K562 (cell line): ENCODE results near the gene DCAF6. TPM values are rescaled to one million over a fixed set of nuclear protein-coding genes. Genes with fewer than 3 reads are reported as not detected.
A peak's percentile ranks its signal among the peaks of the same experiment; 100 is the strongest.

Source experiments
- BCL6 ChIP-seq: fragments of 250-450 bp; sonication (Bioruptor Pico); IDR thresholded peaks from 2 replicates; pipeline ENCODE4 v1.4.0; 2020
- RAD21 ChIP-seq, 2 experiments: fragments of 250-450 bp in 1 of 2; fragments of 450-650 bp in 1 of 2; sonication (Bioruptor Pico) in 1 of 2; formaldehyde crosslinking in 1 of 2; IDR thresholded peaks in 1 of 2; conservative IDR thresholded peaks in 1 of 2; 2 replicates each; pipeline versions ENCODE4 v1.4.0 to v1.8.0; 2020 to 2022; ENCODE audit warnings: mild to moderate bottlenecking in 2 of 2, moderate library complexity in 1 of 2
- RB1 ChIP-seq: fragments of 450-650 bp; IDR thresholded peaks from 2 replicates; pipeline ENCODE4 v1.6.1; 2017; ENCODE audit warnings: low read depth, mild to moderate bottlenecking
- REST ChIP-seq, 2 experiments: fragments of 450-650 bp; formaldehyde crosslinking in 1 of 2; IDR thresholded peaks; 2 replicates each; pipeline versions ENCODE4 v1.4.0 to v1.6.1; 2014 to 2020; ENCODE audit warnings: mild to moderate bottlenecking in 2 of 2, borderline replicate concordance in 1 of 2, low read depth in 1 of 2
- SMARCA4 ChIP-seq: fragments of 450-650 bp; IDR thresholded peaks from 2 replicates; pipeline ENCODE4 v1.6.1; 2016
- polyA plus RNA-seq, 8 experiments: library from polyadenylated mRNA; depleted of rRNA in 4 of 8; stranded (reverse) in 5 of 8; unstranded in 3 of 8; fragments of >200 nt; fragmentation: Nextera tagmentation in 2 of 8; fragmentation: Illumina TruSeq in 1 of 8; extraction: Ambion mirVana in 2 of 8; extraction: Trizol in 1 of 8; gene quantifications; 2 replicates each; pipeline versions ENCODE4 v1.2.1 to v1.2.3, GENCODE V29; 2011 to 2014; ENCODE audit warnings: inconsistent platforms in 1 of 8, missing spikeins in 1 of 8
- total RNA-seq, 7 experiments: library from RNA; depleted of rRNA in 6 of 7; stranded (reverse); fragments of >200 nt in 6 of 7; fragmentation: Illumina TruSeq in 2 of 7; extraction: Trizol in 2 of 7; gene quantifications; 2 replicates each; pipeline versions ENCODE4 v1.2.1 to v1.2.3, GENCODE V29; 2011 to 2021; ENCODE audit warnings: low replicate concordance in 1 of 7

Gene DCAF6
- total and polyA plus RNA-seq, 9 of the 15 experiments (the other 6 are each of a cell fraction or from before 2014, with no cell fraction given) = 19.1 to 102 (median 46.3) TPM

DNA sequence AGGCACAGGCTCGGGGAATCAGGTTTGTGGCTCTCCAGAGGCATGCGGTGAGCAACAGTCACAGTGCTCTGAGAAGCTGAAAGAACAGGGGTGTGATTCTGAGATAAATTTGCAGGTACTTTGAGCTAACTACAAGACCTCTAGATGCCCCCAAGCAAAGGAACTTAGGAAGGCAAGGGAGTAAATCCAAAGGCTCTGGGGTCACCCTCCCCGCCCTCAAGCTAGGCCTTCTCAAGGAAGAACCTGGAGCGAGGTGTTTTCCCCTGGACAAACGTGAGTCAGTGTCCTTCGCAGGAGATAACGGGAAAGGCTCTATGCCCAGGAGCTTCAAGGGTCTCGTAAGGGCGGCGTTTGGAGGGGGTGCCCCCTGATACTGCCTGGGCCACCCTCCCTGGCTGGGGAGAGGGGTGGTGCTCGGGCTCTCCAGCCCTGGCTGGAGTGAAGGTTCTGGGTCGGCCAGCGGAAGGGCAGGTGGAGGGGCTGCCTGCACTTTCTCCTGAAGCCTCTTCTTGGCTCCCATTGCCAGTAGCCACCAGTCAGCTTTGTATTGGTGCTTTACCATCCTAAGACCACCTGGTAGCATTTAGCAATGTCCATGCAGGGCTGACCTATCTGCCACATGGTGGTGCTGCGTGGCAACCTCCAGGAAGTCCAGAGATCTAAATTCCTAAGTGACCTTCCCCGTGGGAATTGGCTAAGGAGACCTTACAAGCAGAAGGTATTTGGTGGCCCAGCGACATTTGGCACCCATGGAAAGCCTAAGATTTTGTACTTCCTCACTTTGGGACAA is 156.3 kb downstream of the DCAF6 start (continued):
- peak; percentile 65; the same call in 1 of the 2 replicates for TF ChIP-seq REST (IDR thresholded peaks at IDR 0.05; ENCODE audit: borderline replicate concordance)
- TF ChIP-seq REST (CRISPR knock-in tag; IDR thresholded peaks at IDR 0.05; ENCODE audit: low read depth) = no peak
- 0 out of 2 replicates have a peak, but pooled peaks have one; percentile 23 for TF ChIP-seq SMARCA4
- TF ChIP-seq BCL6 (CRISPR knock-in tag) = no peak
- peak; percentile 47 to 76; a peak in 3 of 4 replicates for TF ChIP-seq RAD21 (CRISPR knock-in tag; conservative IDR thresholded peaks at IDR 0.05 in 1 of 2, IDR thresholded peaks at IDR 0.05 in 1 of 2)
- TF ChIP-seq RB1 = 0 out of 2 replicates have a peak, but pooled peaks have one; percentile 14
